Fibroblast of lung (primary cell): Measurements from ENCODE around the gene TAC3.

Experiments
- CTCF ChIP-seq, 2 donors: IDR thresholded peaks in 1 of 2; conservative IDR thresholded peaks in 1 of 2; 1 replicate in 1 of 2; 2 replicates in 1 of 2; pipeline ENCODE4 v1.5.1; 2011 to 2012; ENCODE audit warnings: low read length in 2 of 2, control low read depth in 1 of 2, inconsistent platforms in 1 of 2, low read depth in 1 of 2, mild to moderate bottlenecking in 1 of 2
- EZH2 ChIP-seq: IDR thresholded peaks from 2 replicates; pipeline ENCODE4 v1.5.1; 2012; ENCODE audit warnings: low read length, control low read depth, mild to moderate bottlenecking; ENCODE audit errors: missing control alignments

GRCh38 chr12:57048423-57049118 is 32.2 kb upstream of the TAC3 start:
- TF ChIP-seq CTCF (conservative IDR thresholded peaks at IDR 0.05 in 1 of 2, IDR thresholded peaks at IDR 0.05 in 1 of 2; ENCODE audit: low read depth in 1 of 2, low read length in 2 of 2), result no peak
- TF ChIP-seq EZH2, result no peak
